ENCODE measurements around the gene FAM240B.

DNA sequence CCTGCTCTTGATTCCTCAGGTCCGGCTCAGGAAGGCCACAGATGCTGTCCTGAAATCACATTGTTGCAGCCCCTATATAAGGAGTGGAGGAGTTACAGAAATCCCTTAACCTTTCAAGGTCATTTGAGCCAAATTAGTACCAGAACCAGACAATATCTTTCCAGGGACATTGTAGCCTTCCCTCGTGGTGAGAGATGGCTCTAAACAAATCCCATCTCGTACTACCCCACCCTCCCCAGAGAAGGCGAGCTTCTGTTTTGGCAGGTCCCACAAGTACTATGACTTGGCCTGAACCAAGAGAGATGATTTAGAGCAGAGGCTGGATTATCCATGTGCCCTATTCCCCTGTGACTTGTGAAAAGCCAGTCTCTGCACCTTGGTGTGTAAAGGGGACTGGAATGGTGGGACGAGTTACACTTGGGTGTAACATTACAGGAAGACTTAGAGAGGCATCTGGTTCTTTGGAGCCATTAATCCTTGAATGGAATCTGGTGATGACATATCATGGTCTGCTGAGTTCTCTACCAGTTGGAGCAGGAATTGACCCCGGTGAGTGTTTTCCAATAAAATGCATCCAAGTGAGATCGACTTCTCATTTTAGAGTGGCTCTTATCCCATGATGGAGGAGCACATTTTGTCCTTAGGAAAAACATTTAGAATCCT is at the start of gene FAM240B:
- TF ChIP-seq, protein P1, sequence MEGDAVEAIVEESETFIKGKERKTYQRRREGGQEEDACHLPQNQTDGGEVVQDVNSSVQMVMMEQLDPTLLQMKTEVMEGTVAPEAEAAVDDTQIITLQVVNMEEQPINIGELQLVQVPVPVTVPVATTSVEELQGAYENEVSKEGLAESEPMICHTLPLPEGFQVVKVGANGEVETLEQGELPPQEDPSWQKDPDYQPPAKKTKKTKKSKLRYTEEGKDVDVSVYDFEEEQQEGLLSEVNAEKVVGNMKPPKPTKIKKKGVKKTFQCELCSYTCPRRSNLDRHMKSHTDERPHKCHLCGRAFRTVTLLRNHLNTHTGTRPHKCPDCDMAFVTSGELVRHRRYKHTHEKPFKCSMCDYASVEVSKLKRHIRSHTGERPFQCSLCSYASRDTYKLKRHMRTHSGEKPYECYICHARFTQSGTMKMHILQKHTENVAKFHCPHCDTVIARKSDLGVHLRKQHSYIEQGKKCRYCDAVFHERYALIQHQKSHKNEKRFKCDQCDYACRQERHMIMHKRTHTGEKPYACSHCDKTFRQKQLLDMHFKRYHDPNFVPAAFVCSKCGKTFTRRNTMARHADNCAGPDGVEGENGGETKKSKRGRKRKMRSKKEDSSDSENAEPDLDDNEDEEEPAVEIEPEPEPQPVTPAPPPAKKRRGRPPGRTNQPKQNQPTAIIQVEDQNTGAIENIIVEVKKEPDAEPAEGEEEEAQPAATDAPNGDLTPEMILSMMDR (conservative IDR thresholded peaks at IDR 0.05 in 1 of 2, IDR thresholded peaks at IDR 0.05 in 1 of 2; ENCODE audit: extremely low read depth in 1 of 2, insufficient read depth in 1 of 2, low read depth in 1 of 2, low read length in 2 of 2): no peak
- TF ChIP-seq EZH2 (IDR thresholded peaks at IDR 0.05; ENCODE audit: borderline replicate concordance, low read length): no peak
